K562 (cell line): Measurements from ENCODE around the gene CLASP2. TPM values are rescaled to one million over a fixed set of nuclear protein-coding genes. Genes with fewer than 3 reads are reported as not detected.

ENCODE experiments used
- BDP1 ChIP-seq: IDR thresholded peaks from 3 replicates; pipeline ENCODE4 v1.6.1; 2011; ENCODE audit not compliant: insufficient read length, insufficient read depth
- HDAC1 ChIP-seq, 2 experiments: fragments of 450-650 bp; IDR thresholded peaks; 2 replicates each; pipeline ENCODE4 v1.6.1; 2016 to 2017; ENCODE audit warnings: inconsistent platforms in 1 of 2, mild to moderate bottlenecking in 1 of 2, moderate library complexity in 1 of 2
- RBM34 ChIP-seq: fragments of 200-400 bp; formaldehyde crosslinking; IDR thresholded peaks from 2 replicates; pipeline ENCODE4 v1.6.1; 2018; ENCODE audit warnings: low read length, borderline replicate concordance; ENCODE audit not compliant: insufficient read depth
- ZNF146 ChIP-seq: IDR thresholded peaks from one replicate; pipeline ENCODE4 v1.6.1; 2018; ENCODE audit warnings: missing compliant biosample characterization; ENCODE audit not compliant: unreplicated experiment
- polyA plus RNA-seq, 8 experiments: library from polyadenylated mRNA; depleted of rRNA in 4 of 8; stranded (reverse) in 5 of 8; unstranded in 3 of 8; fragments of >200 nt; fragmentation: Nextera tagmentation in 2 of 8; fragmentation: Illumina TruSeq in 1 of 8; extraction: Ambion mirVana in 2 of 8; extraction: Trizol in 1 of 8; gene quantifications; 2 replicates each; pipeline versions ENCODE4 v1.2.1 to v1.2.3, GENCODE V29; 2011 to 2014; ENCODE audit warnings: inconsistent platforms in 1 of 8, missing spikeins in 1 of 8
- total RNA-seq, 7 experiments: library from RNA; depleted of rRNA in 6 of 7; stranded (reverse); fragments of >200 nt in 6 of 7; fragmentation: Illumina TruSeq in 2 of 7; extraction: Trizol in 2 of 7; gene quantifications; 2 replicates each; pipeline versions ENCODE4 v1.2.1 to v1.2.3, GENCODE V29; 2011 to 2021; ENCODE audit warnings: low replicate concordance in 1 of 7
- TF ChIP-seq, protein P1 (sequence below), 2 experiments: fragments of 450-650 bp in 1 of 2; sonication (generic) in 1 of 2; formaldehyde crosslinking in 1 of 2; IDR thresholded peaks; 2 replicates each; pipeline versions ENCODE4 v1.7.1 to v1.9.0; 2016 to 2022; ENCODE audit warnings: inconsistent platforms in 1 of 2, mild to moderate bottlenecking in 1 of 2, missing genetic modification reagents in 1 of 2
- TF ChIP-seq, protein P2 (sequence below): sonication (generic); formaldehyde crosslinking; IDR thresholded peaks from 2 replicates; pipeline ENCODE4 v1.8.0; 2022; ENCODE audit warnings: mild to moderate bottlenecking, missing genetic modification reagents

The CLASP2 gene
- total and polyA plus RNA-seq, 9 of the 15 experiments (the other 6 are each of a cell fraction or from before 2014, with no cell fraction given) = 13.5 to 107 (median 71.8) TPM

DNA sequence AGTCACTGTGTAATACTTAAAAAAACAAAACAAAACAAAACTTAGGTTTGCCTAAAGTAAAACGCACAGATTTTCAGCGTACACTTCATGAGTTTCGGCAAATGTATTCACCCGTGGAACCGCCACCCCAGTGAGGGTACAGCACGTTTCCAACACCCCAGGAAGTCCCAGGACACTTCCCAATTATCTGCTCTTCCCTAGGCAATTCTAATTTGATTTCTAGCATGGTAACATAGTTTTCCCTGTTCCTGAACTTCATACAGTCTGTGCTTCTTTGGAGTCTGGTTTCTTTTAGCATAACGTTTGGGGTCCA lies 497 bp upstream of the CLASP2 start (continued):
- TF ChIP-seq, protein P1, sequence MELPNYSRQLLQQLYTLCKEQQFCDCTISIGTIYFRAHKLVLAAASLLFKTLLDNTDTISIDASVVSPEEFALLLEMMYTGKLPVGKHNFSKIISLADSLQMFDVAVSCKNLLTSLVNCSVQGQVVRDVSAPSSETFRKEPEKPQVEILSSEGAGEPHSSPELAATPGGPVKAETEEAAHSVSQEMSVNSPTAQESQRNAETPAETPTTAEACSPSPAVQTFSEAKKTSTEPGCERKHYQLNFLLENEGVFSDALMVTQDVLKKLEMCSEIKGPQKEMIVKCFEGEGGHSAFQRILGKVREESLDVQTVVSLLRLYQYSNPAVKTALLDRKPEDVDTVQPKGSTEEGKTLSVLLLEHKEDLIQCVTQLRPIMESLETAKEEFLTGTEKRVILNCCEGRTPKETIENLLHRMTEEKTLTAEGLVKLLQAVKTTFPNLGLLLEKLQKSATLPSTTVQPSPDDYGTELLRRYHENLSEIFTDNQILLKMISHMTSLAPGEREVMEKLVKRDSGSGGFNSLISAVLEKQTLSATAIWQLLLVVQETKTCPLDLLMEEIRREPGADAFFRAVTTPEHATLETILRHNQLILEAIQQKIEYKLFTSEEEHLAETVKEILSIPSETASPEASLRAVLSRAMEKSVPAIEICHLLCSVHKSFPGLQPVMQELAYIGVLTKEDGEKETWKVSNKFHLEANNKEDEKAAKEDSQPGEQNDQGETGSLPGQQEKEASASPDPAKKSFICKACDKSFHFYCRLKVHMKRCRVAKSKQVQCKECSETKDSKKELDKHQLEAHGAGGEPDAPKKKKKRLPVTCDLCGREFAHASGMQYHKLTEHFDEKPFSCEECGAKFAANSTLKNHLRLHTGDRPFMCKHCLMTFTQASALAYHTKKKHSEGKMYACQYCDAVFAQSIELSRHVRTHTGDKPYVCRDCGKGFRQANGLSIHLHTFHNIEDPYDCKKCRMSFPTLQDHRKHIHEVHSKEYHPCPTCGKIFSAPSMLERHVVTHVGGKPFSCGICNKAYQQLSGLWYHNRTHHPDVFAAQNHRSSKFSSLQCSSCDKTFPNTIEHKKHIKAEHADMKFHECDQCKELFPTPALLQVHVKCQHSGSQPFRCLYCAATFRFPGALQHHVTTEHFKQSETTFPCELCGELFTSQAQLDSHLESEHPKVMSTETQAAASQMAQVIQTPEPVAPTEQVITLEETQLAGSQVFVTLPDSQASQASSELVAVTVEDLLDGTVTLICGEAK (IDR thresholded peaks at IDR 0.05) = peak; percentile 52
- TF ChIP-seq, protein P1 (CRISPR knock-in tag; IDR thresholded peaks at IDR 0.05) = no peak
- TF ChIP-seq HDAC1 (IDR thresholded peaks at IDR 0.05) (0 out of 4 replicates have a peak, but pooled peaks of 1 of the 2 experiments have one; percentile 28), ZNF146 (no peak), RBM34 (no peak), BDP1 (no peak)
- TF ChIP-seq, protein P2, sequence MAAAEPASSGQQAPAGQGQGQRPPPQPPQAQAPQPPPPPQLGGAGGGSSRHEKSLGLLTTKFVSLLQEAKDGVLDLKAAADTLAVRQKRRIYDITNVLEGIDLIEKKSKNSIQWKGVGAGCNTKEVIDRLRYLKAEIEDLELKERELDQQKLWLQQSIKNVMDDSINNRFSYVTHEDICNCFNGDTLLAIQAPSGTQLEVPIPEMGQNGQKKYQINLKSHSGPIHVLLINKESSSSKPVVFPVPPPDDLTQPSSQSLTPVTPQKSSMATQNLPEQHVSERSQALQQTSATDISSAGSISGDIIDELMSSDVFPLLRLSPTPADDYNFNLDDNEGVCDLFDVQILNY (CRISPR knock-in tag) = no peak
